Psoas muscle (tissue), 8 donors: ENCODE measurements around the gene MYRIP. TPM values are rescaled to one million over a fixed set of nuclear protein-coding genes. Genes with fewer than 3 reads are reported as not detected.

Experiments
- ATAC-seq, 4 donors: fragments of 200-7000 bp; cut with Tn5 transposase; one replicate each; pipeline ENCODE4 v1.9.1; 2020; ENCODE audit warnings: moderate library complexity in 3 of 4, mild to moderate bottlenecking in 2 of 4
- DNase-seq, 2 donors: peaks; one replicate each; pipeline ENCODE4 v3.0.0-alpha.2; 2020
- H3K27ac ChIP-seq: fragments of 200-600 bp; one replicate; pipeline ENCODE4 v1.8.0; 2022
- H3K27me3 ChIP-seq, 3 donors: fragments of 200-600 bp in 1 of 3; one replicate each; pipeline versions ENCODE4 v1.6.1 to v1.8.0; 2013 to 2022; ENCODE audit warnings: low read length in 2 of 3, mild to moderate bottlenecking in 2 of 3, moderate library complexity in 1 of 3; ENCODE audit not compliant: insufficient read depth in 3 of 3
- H3K36me3 ChIP-seq, 2 donors: fragments of 200-600 bp in 1 of 2; one replicate each; pipeline versions ENCODE4 v1.6.1 to v1.8.0; 2013 to 2022; ENCODE audit warnings: low read depth in 1 of 2, mild to moderate bottlenecking in 1 of 2, moderate library complexity in 1 of 2; ENCODE audit not compliant: insufficient read depth in 1 of 2
- H3K4me1 ChIP-seq: fragments of 200-600 bp; one replicate; pipeline ENCODE4 v1.8.0; 2022
- H3K4me3 ChIP-seq: fragments of 200-600 bp; one replicate; pipeline ENCODE4 v1.8.0; 2022; ENCODE audit warnings: mild to moderate bottlenecking
- H3K9me3 ChIP-seq: fragments of 200-600 bp; one replicate; pipeline ENCODE4 v1.8.0; 2022
- WGBS, 3 donors: extraction: QIAGEN DNeasy Blood & Tissue Kit; methylation state at CpG; one replicate each; pipeline versions ENCODE4 v1.1.6 to v1.1.7; 2013; 5-methylcytosine and 5-hydroxymethylcytosine counted together
- intact Hi-C, 2 donors: fragments of 100-400 bp; cut with DNase I; formaldehyde crosslinking; loops; one replicate each; pipeline versions ENCODE4 v1.11.0 to v1.14.2; 2022
- polyA plus RNA-seq, 3 donors: library from polyadenylated mRNA; stranded (reverse); fragments of 200-250 nt; gene quantifications; one replicate each; pipeline ENCODE4 v1.2.3, GENCODE V29; 2013
- total RNA-seq, 4 donors: library from RNA; stranded (reverse); fragmentation: NEBNext Ultra II Directional in 2 of 4; extraction: Animal tissue kit (Norgen Biotek cat#: 25700) in 2 of 4; gene quantifications; one replicate each; pipeline versions ENCODE4 v1.2.1 to v1.2.4, GENCODE V29; 2021 to 2023
- TF ChIP-seq, protein P1 (sequence below): fragments of 200-600 bp; IDR thresholded peaks from one replicate; pipeline ENCODE4 v1.8.0; 2022; ENCODE audit warnings: antibody characterized with exemption
- donor health status: healthy with polysubstance abuse.
- donor health status: DM: no; HTN: no; CAD: no; lungs with moderate emphysema.
- donor health status: Bipolar disorder and iron deficiency.
- donor health status: healthy.
- donor health status: DM: yes; HTN: yes; CAD: no.
- donor health status: DM: no; HTN: no; CAD: no.
- donor health status: DM: no; HTN: no; CAD: no.
- donor health status: DM: yes; HTN: yes; CAD: no.

Gene MYRIP
- total and polyA plus RNA-seq, 7 donors: 0.35 to 2.8 (median 1.1) TPM

DNA sequence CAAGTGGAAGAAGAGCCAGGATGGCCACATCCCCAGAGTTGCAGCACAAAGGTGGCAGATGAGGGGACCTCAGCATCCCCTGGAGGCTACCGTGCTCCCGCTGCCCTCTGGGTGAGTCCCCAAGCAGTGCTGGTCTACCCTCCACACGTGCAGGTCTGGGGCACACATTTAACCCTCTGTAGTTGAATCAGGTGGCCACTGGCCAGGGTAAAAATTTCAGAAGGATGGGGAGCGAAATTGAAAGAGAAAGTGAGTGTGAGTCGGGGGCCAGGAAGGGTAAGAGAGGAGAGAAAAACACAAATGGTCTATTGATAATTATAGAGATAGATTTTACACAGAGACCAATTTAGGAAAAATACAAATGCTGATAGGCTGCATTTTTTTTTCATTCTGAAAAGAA is 360.6 kb downstream of the MYRIP start:
- Histone ChIP-seq H3K4me1 (peaks cover 15% of the 10 kb centered on the region), H3K27ac (no peak overlapping the region), H3K4me3 (no peak overlapping the region), H3K36me3 (no peaks in the 10 kb centered on the region), H3K9me3 (no peaks in the 10 kb centered on the region), H3K27me3 (no peaks in the 10 kb centered on the region)
- no peak for ATAC-seq
- WGBS, 3 donors: 83 to 85% (median 83%) methylated on average over 5 of the region's 5 CpGs
- intact Hi-C loops: loop anchor here in 1 of 2 donors (10.0 kb wide), 1 partner anchor 625 kb away; no protein-coding TSS in a partner anchor
- no peak for DNase-seq
- TF ChIP-seq, protein P1, sequence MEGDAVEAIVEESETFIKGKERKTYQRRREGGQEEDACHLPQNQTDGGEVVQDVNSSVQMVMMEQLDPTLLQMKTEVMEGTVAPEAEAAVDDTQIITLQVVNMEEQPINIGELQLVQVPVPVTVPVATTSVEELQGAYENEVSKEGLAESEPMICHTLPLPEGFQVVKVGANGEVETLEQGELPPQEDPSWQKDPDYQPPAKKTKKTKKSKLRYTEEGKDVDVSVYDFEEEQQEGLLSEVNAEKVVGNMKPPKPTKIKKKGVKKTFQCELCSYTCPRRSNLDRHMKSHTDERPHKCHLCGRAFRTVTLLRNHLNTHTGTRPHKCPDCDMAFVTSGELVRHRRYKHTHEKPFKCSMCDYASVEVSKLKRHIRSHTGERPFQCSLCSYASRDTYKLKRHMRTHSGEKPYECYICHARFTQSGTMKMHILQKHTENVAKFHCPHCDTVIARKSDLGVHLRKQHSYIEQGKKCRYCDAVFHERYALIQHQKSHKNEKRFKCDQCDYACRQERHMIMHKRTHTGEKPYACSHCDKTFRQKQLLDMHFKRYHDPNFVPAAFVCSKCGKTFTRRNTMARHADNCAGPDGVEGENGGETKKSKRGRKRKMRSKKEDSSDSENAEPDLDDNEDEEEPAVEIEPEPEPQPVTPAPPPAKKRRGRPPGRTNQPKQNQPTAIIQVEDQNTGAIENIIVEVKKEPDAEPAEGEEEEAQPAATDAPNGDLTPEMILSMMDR: no peak

- 90 to 97% (median 97%) methylated on average over 1 of the region's 1 CpG for WGBS, 3 donors
- Histone ChIP-seq H3K27me3 (no peaks in the 10 kb centered on the region), H3K4me1 (peaks cover 15% of the 10 kb centered on the region), H3K4me3 (no peak overlapping the region), H3K36me3 (no peaks in the 10 kb centered on the region), H3K9me3 (no peaks in the 10 kb centered on the region), H3K27ac (no peak overlapping the region)
- no peak for ATAC-seq
- no peak for DNase-seq
- intact Hi-C loops: loop anchor here in 1 of 2 donors (10.0 kb wide), 1 partner anchor 626 kb away; no protein-coding TSS in a partner anchor
- TF ChIP-seq, protein P1: no peak
Measured at GRCh38 chr3:40170395-40170794, 361.0 kb downstream of the MYRIP start.

DNA sequence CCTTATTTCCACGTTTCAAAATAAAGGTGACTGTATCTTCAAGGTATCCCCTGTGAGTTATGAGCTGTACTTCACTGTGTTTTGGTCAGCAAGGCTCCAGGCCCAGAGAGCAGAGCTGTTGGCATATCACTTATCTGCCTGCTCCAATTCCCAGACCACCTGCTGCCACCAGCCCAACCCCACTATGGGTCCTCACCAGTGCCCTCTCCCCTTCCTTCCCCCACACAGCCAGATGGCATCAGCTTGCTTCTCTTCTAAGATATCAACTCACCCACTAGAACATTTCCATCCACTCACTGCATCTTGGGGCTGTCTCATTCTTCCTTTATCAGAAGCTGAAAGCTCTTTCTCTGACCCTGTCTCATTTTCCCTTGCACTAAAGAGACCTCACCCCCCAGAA is 363.2 kb downstream of the MYRIP start:
- 29 to 34% (median 33%) methylated on average over 1 of the region's 1 CpG for WGBS, 3 donors
- Histone ChIP-seq H3K4me1 (peaks cover 15% of the 10 kb centered on the region), H3K4me3 (no peak overlapping the region), H3K27me3 (no peaks in the 10 kb centered on the region), H3K36me3 (no peaks in the 10 kb centered on the region), H3K27ac (no peak overlapping the region), H3K9me3 (no peaks in the 10 kb centered on the region)
- intact Hi-C loops: loop anchor here in 1 of 2 donors (10.0 kb wide), 1 partner anchor 628 kb away; no protein-coding TSS in a partner anchor
- TF ChIP-seq, protein P1: no peak
- DNase-seq (no peak), ATAC-seq (peak in 1 of 4 donors; percentile 75)

DNA sequence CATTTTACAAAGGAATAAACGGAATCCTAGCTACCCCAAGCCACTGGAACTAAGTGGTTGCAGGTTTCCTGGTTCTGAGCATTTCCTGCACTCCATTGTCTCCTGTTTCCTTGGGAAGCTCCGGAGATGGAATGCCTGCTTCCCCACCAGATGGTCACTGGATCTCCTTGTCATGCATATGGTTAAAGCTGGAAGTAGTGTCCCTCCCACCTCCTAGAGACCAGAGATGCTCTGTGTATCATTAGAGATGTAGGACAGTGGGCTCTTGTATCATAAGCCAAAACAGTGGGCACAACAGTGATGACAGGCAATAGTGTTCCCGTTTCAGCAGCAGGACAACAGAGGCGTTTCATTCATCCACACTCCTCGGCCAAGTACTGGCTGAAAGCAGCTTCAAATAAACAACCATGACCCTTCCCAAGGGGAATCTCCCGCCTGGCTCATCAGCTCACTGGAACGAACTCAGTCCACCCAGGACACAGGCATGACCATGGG is 363.9 kb downstream of the MYRIP start:
- no peaks in the 10 kb centered on the region for H3K36me3 ChIP-seq
- no peaks in the 10 kb centered on the region for H3K9me3 ChIP-seq
- DNase-seq (no peak), ATAC-seq (peak in 2 of 4 donors; percentile 19 to 45)
- no peak overlapping the region for H3K4me3 ChIP-seq
- no peaks in the 10 kb centered on the region for H3K27me3 ChIP-seq
- no peak overlapping the region for H3K27ac ChIP-seq
- TF ChIP-seq, protein P1: no peak
- peaks cover 15% of the 10 kb centered on the region for H3K4me1 ChIP-seq
- WGBS, 3 donors: 12% methylated on average over 7 of the region's 7 CpGs
- intact Hi-C loops: loop anchor here in 1 of 2 donors (10.0 kb wide), 1 partner anchor 628 kb away; no protein-coding TSS in a partner anchor
